ENCODE results near the gene RIN3.
"Not testable (repeated sequence)": the region's sequence is repeated elsewhere in the genome, so short reads cannot be mapped to it uniquely, and the experiment has no call there.

The RIN3 gene

GRCh38 chr14:92624764-92625163 lies 111.2 kb downstream of the RIN3 start:
- no peak for DNase-seq (ENCODE audit: low spot score)

GRCh38 chr14:92625213-92625612 lies 111.6 kb downstream of the RIN3 start:
- DNase-seq (ENCODE audit: low spot score): peak; percentile 86

DNA sequence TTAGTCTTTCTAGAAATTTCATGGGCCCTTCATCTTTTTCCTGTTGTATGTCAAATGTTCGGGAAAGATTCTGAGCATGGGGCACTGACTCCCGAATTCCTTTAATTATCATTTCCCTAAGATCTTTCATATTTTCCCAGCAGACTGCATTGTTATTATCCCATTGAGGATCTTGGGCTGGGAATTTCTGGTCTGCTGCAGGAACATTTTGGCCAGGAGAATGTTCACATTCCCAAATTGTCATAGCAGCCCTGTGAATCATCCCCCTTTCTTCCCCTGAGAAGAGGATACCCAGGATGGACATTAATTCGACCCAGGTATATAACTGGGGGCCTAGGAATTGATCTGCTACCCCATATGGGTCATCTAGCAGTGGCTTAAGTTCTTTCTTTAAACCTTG lies 112.5 kb downstream of the RIN3 start:
- no peak for DNase-seq (ENCODE audit: low spot score)

DNA sequence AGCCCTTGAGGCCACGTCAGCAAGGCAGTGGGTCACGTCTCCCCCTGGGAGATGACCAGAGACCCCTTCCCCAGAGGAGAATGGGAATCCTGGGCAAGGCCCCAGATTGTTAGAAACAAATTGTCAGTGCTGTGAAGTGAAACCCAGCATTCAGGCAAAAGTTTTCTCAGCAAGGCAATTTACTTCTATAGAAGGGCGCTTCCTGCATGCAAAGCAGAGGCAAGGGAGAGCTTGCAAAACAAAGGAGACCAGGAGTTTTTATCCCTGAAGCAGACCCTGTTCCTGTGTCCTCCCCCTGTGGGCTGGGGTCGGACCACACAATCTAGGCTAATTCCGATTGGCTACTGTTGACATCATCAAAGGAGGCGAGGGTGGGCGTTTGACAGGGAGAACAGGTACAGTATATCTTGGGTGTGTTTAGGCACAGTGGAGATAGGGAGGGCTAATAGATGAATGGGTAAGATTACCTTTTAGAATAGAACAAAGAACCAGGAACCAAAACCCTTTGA lies 114.2 kb downstream of the RIN3 start:
- no peak for DNase-seq (ENCODE audit: low spot score)

- DNase-seq (ENCODE audit: low spot score): no peak
These were observed 115.1 kb downstream of the RIN3 start for GRCh38 chr14:92628636-92629035.

DNA sequence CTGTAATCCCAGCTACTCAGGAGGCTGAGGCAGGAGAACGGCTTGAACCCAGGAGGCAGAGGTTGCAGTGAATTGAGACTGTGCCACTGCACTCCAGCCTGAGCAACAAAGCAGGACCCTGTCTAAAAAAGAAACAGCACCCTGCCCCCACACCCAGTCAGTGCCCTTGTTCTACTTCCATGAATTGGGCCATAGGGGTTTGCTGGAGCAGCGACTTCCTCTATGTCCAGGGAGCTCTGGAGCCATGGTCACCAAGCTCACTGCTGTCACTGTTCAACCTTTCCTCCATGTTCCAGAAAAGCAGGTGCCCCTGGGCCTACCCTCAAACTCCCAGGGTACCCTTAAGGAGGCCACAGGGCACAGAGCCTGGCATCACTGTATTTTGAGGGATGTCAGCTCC lies 116.8 kb downstream of the RIN3 start:
- DNase-seq (ENCODE audit: low spot score): no peak

DNA sequence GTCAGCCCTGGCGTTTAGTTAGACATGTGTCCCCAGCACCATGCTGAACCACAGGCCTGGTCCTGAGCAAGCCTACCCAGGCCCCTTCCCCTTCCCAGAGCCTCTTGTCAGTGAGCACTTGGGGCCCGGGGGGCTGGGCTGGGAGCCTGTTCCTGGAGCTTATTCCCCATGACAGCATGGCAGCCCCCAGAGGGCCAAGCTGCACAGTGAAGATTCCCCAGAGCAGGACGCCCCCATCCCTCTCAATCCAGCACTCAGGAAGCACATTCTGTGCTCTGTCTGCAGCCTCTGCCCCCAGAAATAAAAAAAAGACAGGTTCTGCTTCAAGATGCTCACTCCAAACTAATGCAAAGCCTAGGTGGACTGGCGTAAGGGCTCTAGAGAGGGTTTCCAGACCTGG lies 117.5 kb downstream of the RIN3 start:
- DNase-seq (ENCODE audit: low spot score): no peak

GRCh38 chr14:92632546-92633273 lies 119.1 kb downstream of the RIN3 start:
- DNase-seq (ENCODE audit: low spot score): no peak

DNA sequence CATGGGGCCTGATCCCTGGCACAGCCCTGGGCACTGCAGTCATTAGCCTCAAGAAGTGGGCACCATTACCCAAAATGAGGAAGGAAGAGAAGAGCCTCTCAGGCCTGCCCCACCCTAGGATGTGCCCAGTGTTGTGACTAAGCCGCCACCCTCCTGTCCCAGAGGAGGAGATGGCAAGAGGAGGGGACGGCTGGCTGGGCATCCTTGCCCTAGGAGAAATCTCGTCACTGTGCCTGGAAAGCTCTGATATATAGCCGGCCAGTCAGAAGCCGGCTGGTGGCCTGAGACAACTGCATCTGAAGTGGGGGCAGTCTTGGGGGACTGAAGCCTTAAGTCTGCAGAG lies 119.7 kb downstream of the RIN3 start:
- no peak for DNase-seq (ENCODE audit: low spot score)

DNA sequence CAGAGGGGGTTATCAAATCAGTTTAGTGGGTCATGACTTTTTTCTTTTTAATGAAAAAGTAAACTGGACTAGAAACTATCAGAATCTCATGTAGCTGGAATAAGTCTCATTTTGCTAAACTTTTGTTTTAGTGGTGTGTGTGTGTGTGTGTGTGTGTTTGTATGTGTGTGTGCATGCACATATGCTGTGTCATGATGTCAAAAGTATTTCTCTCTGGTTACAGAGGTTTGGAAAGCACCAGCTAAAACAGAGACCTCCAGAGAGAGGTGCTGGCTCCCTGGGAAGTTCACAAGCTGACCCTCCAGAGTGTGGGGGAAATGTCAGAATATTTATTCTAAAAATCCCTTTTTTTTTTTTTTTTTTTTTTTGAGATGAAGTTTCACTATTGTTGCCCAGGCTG lies 120.1 kb downstream of the RIN3 start:
- no peak for DNase-seq (ENCODE audit: low spot score)

DNA sequence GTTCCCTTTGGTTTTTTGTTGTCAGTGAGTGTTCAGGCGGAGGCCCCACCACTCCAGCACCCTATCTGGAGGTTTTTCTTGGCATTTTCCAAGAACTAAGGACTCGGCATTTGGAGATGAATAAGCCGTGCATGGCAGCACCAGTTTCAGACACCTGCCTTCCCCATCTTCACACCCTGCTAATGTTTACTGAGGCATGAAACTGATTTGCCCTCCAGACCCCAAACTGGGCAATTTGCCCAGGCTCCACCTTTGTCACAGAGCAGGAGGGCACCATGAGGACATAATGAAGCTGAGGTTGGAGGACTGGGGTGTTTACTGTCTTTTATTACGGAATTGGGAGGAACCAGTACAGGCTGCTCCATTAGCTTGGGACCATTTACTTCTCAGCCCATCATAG lies 121.5 kb downstream of the RIN3 start:
- DNase-seq (ENCODE audit: low spot score): no peak

DNA sequence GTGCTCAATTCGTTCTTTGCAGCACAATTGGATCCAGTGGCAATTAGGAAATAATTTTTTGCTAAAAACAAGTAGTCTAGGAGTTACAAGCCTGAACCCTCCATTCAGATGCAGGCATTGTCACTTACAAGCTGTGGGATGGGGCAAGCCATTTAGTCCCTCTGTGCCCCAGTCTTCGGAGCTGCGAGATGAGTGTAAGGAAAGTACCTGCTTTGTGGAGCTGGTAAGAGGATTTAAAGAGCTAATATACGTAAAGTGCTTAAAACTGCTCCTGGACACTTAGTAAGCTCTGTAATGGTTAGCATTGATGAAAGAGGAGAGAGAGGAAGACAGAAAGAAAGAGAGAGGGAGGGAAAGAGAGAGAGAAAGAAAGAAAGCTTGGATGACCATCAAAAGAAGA lies 122.3 kb downstream of the RIN3 start:
- no peak for DNase-seq (ENCODE audit: low spot score)

- no peak for DNase-seq (ENCODE audit: low spot score)
These were observed 123.6 kb downstream of the RIN3 start for GRCh38 chr14:92637228-92637627.

DNA sequence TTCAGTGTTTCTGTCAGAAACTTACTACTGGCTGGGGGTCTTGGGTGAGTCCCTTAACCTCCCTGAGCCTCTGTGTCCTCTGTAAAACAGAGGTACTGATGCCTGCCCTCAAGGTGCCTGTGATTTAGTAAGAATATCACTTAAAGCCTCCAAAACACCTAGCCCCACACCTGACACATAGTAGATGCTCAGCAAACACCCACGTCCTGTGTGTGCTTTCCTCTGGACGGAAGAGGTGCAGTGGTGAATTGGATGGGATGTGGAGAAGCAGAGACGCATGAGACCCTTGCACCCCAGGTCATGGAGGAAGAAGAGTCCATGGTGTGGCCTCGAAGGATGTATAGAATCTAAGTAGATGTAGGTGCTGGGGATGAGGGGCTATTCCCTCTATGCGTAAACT lies 124.3 kb downstream of the RIN3 start:
- no peak for DNase-seq (ENCODE audit: low spot score)

DNA sequence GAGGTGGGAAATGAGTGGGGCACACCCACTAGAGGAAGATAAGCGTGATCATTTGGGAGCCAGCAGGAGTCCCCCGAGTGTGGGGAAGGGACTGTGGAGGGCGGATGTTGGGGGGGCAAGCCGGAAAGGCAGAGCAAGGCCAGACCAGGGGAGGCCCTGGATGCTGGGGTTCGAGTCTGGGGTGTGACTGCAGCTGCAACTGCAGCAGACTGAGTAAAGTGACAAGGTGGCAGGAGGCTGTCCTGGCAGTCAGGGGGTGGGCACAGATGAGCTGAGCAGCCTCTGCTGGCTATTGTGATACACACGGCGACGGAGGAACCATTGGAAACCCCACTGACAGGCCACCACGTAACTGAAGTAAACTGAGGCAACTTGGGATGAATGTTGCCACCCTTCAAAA lies 124.7 kb downstream of the RIN3 start:
- no peak for DNase-seq (ENCODE audit: low spot score)

DNA sequence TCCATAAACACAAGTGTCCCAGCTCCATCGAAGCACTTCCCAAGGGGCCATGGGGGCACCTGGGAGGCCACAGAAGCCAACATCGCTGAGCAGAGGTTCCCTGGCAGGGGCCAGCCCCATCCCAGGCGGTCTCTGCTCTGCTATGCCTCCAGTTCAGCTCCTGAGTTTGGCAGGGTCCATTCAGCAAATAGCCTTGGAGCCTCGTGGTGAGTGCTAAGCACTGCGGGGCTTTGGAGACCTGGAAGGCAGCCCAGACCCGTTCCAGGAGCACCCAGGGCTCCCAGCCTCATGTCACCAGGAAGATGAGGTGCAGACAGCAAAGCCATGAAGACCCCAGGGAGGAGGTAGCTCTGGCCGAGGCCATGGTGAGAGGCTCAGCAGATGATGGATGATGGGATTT lies 125.3 kb downstream of the RIN3 start:
- DNase-seq (ENCODE audit: low spot score): no peak

DNA sequence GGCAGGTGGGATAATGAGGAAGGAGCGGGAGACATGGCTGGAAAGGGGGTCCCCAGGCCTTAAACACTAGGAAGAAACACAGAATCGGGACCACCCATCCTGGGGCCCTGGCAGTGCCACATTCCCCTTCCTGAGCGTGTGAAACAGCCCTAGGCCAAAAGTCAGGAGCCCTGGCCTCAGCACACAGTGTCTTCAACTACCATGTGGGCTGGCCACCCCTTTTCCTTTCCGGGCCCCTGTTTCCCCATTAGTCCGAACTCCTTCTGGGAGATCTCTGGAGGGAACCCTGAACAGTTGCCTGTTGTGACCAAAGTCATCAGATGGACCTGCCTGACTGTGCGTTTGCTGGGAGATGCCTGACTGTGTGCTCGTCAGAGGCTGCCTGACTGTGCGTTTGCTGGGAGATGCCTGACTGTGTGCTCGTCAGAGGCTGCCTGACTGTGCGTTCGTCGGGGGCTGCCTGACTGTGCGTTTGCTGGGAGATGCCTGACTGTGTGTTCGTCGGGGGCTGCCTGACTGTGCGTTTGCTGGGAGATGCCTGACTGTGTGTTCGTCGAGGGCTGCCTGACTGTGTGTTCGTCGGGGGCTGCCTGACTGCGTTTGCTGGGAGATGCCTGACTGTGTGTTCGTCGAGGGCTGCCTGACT lies 126.0 kb downstream of the RIN3 start:
- not testable (repeated sequence) for DNase-seq (ENCODE audit: low spot score)

- no peak for DNase-seq (ENCODE audit: low spot score)
These were observed 127.7 kb downstream of the RIN3 start for GRCh38 chr14:92641306-92641705.

DNA sequence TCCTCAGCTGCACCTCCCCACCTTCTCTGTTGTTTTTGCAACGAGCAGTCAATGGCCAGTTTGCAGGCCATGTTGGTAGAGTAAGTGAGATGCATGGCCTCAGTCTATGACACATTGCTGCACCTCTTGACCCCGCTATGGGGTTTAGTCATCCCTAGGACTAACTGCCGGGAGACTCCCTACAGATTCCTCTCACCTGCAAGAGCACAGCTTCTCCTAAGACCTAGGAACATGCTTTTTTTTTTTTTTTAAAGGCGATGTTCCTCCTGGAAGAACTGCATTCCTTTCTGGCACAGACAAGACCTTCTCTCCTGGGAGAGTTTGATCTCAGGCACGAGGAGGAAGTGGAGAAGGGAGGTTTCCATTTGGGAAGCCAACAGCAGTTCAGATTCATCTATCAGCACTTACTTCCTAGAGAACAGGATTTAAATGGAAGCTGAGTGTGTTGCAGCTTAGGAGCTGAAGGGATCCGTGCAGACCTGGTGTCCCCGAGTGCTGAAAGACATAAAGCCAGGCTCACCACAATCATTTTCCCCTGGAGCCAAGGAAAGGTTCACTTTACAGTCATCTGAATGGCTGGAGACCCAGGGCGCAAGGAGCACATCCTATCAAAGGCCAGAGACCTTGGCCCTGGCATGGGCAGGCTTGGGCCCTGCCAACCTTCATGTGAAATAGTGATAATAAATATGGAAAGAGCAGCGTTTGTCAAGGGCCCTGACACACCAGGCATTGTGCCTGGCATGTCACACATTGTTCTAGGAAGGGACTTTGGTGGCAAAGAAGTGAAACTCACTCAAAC lies 130.8 kb downstream of the RIN3 start:
- no peak for DNase-seq (ENCODE audit: low spot score)

DNA sequence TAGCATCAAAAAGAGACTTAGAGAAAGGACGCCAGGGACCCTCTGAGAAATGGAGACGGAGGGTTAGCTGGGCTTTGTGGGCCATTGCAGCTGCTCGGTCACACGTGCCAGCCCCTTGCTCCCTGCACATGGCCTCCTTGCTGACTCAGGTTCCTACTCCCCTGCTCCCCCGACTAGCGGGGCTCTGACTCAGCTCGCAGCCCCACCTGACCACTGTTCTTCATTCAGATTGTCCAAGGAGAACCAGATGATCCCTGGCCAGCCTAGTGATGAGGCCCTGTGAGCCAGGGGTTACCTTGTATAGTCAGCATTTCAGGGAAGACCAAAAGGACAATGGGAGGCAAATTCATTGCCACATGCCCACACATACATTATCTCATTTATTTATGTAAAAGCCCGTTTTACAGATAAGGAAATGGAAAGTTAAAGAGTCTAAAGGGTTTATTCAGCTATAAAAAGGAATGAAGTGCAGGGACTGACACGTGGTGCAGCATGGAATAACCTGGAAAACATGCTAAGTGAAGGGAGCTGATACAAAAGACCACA lies 131.5 kb downstream of the RIN3 start:
- DNase-seq (ENCODE audit: low spot score): no peak

DNA sequence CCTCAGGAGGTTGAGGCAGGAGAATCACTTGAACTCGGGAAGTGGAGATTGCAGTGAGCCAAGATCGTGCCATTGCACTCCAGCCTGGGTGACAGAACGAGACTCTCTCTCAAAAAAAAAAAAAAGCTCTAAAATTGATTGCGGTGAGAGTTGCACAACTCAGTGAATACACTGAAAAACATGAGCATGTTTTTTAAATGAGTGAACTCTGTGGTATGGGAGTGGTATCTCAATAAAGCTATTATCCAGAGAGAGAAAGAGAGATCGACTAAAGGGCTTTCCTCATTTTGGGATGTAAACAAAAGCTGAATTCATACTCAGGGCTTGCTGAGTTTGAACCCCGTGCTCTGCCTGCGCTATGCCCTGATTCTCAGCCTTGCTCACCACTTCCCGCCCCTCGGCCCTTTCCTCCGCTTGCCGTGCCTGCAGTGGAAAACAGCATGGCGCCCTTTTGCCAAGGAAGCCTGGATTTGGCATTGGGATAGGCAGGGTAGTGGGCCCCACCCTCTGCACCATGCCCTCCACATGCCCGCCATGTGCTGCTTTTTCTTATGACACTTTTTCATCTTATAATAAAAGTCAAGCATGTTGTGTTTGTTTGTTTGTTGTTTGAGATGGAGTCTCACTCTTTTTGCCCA lies 132.4 kb downstream of the RIN3 start:
- DNase-seq (ENCODE audit: low spot score): no peak

All from SW480 (cell line).